Testis (tissue), 2 donors: ENCODE measurements around the gene FOXL2.

Experiments
- CTCF ChIP-seq, 3 experiments: fragments of 450-650 bp in 2 of 3; fragments of 200-600 bp in 1 of 3; sonication (generic) in 1 of 3; IDR thresholded peaks; one replicate each; pipeline ENCODE4 v1.5.1; 2016 to 2019; ENCODE audit warnings: antibody characterized with exemption in 3 of 3, mild to moderate bottlenecking in 2 of 3, moderate library complexity in 1 of 3
- POLR2A ChIP-seq: fragments of 450-650 bp; IDR thresholded peaks from one replicate; pipeline ENCODE4 v1.6.1; 2017; ENCODE audit warnings: antibody characterized with exemption, mild to moderate bottlenecking, moderate library complexity

GRCh38 chr3:138975351-138975750 is 28.4 kb upstream of the FOXL2 start:
- TF ChIP-seq CTCF (IDR thresholded peaks at IDR 0.05) = no peak
- TF ChIP-seq POLR2A = no peak
